Activated CD4-positive, alpha-beta T cell treated with anti-CD3 and anti-CD28 coated beads for 48 hours (primary cell): ENCODE measurements around the gene TSHR.
"Not testable (repeated sequence)": the region's sequence is repeated elsewhere in the genome, so short reads cannot be mapped to it uniquely, and the experiment has no call there.

Experiments
- DNase-seq: peaks from one replicate; pipeline ENCODE4 v3.0.0-alpha.2; 2020

The TSHR gene

GRCh38 chr14:81087230-81087629, 131.8 kb downstream of the TSHR start:
- DNase-seq = no peak

DNA sequence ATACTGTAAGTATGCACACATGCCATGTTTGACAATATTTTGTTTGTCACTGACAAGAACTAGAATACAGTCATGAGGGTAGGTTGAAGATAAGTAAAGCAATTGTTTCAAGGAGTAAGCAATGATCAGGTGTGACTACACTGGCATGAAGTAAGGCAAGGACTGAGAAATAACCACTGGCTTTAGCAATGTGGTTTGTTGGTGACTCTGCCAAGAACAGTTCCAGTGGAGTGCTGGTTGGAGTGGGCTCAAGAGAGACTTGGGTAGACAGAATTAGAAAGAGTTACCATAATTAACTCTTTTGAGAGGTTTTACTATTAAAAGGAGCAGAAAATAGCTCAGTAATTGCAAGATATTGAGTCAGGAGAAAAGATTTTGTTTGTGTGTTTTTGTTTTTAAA, 135.7 kb downstream of the TSHR start:
- no peak for DNase-seq

DNA sequence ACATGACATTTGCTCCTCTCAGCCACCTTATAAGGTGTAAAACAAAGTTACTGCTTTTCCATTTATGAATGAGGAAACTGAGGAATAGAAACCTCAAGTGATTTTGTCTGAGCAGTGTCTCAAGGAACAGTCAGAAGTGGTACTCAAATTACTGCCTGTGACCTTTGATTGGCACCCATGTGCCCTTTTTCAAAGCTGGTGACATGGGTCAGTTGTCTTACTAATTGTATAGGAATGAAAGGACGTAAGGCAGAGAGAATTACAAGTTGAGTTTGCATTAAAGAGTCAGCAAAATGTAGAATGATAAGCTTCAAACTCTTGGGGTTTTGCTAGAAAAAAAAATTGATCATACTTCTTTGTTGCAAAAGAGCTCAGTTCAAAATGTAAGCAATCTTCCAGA, 136.2 kb downstream of the TSHR start:
- no peak for DNase-seq

DNA sequence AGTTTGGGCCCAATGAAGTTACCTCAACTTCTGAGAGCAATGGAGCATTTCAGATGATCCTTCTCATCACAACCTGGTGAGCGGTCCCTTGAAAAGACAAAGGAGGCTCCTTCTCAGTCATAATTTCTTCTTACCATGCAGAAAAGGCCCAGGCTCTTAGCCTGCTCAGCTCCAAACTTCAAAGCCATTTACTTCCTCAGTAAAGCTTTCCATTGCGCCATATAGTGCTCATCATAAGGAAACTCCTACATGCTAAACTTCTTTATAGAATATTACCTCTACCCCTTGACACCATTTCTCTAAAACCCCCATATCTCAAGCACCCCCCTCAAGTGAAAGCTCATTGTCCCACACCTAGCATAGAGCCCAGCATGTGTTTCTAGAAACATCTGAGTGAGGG, 138.2 kb downstream of the TSHR start:
- no peak for DNase-seq

DNA sequence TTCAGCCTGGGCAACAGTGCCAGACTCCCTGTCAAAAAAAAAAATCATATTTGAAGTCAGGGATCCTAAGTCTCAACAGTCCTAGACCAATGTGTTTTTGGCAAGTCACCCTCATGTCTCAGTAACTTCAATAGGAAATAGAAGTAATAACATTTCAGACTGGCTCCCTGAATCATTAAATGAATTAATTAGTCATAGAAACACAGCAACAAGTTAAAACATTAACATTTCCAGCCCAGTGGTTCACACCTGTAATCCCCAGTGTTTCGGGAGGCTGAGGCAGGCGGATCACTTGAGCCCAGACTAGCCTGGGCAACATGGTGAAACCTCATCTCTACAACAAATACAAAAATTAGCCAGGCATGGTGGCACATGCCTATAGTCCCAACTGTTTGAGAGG, 140.1 kb downstream of the TSHR start:
- DNase-seq = no peak

- DNase-seq = no peak
Measured at GRCh38 chr14:81096656-81097055, 141.2 kb downstream of the TSHR start.

- no peak for DNase-seq
Measured at GRCh38 chr14:81102217-81102616, 146.8 kb downstream of the TSHR start.

DNA sequence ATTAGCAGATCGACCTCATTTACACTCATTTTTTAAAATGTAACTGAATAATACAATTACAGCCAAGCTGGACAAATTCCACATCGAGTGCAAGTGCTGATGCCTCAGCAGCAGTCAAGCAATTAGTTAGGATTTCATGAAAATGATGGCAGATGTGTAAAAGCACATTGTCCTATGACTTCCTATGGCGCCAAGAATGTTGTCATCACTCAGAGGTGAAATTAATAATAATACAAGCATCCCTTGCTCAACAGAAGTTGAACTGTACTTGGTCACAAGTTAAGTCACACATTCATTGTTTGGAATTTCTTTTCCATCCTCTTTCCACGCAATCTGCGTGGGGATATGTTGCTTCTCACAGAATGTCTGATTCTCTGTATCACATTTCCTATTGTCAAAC, 148.0 kb downstream of the TSHR start:
- DNase-seq = no peak

DNA sequence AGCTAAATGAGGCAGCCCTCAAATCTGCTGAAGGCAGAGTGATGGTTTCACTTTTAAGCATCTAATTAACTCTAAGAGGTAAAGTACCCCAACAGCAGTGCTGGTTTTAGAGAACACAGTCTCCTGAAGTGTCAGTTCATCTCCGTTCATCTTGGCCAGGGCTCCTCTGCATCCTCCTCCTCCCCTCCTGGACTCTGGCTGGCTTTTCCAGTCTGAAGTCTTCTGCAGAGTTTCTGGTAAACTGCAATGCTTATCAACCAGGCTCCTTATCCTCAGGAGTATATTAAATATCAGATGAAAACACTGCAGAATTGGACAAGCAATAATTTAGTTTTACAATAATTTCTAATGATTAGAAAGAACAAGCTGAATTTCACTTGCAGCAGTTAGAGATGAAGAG, 150.0 kb downstream of the TSHR start:
- no peak for DNase-seq

GRCh38 chr14:81105961-81106360, 150.5 kb downstream of the TSHR start:
- no peak for DNase-seq

GRCh38 chr14:81110186-81110585, 154.8 kb downstream of the TSHR start:
- DNase-seq = no peak

GRCh38 chr14:81113176-81113575, 157.8 kb downstream of the TSHR start:
- DNase-seq = no peak

GRCh38 chr14:81113945-81114820, 158.8 kb downstream of the TSHR start:
- not testable (repeated sequence) for DNase-seq

- no peak for DNase-seq
Measured at GRCh38 chr14:81120501-81120900, 165.1 kb downstream of the TSHR start.

GRCh38 chr14:81122326-81122725, 166.9 kb downstream of the TSHR start:
- no peak for DNase-seq

GRCh38 chr14:81123811-81124210, 168.4 kb downstream of the TSHR start:
- DNase-seq = no peak

- DNase-seq = no peak
Measured at GRCh38 chr14:81125536-81125935, 170.1 kb downstream of the TSHR start.

- DNase-seq = no peak
Measured at GRCh38 chr14:81127785-81128184, 172.4 kb downstream of the TSHR start.

- DNase-seq = no peak
Measured at GRCh38 chr14:81129242-81129641, 173.8 kb downstream of the TSHR start.

- DNase-seq = no peak
Measured at GRCh38 chr14:81132468-81132867, 177.0 kb downstream of the TSHR start.

DNA sequence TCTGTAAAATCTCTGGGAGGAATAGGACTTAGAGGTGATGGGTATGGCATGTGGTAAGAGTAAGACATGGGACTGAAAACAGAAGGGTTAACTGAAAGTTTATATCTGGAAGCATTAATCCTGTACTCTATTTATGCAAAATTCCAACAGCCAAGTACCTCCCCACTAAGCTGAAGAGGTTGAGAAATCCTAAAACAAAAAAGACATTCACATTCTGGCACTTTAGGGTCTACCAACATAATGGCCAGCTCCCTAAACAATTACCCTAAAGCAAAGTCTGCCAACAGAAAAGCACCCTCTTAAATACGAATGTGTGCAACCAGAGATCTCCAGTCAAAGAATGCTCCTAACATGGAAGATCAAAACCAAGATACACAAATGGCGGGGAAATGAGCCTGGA, 178.0 kb downstream of the TSHR start:
- DNase-seq = no peak

- DNase-seq = no peak
Measured at GRCh38 chr14:81137316-81137715, 181.9 kb downstream of the TSHR start.

GRCh38 chr14:81138429-81138828, 183.0 kb downstream of the TSHR start:
- no peak for DNase-seq

DNA sequence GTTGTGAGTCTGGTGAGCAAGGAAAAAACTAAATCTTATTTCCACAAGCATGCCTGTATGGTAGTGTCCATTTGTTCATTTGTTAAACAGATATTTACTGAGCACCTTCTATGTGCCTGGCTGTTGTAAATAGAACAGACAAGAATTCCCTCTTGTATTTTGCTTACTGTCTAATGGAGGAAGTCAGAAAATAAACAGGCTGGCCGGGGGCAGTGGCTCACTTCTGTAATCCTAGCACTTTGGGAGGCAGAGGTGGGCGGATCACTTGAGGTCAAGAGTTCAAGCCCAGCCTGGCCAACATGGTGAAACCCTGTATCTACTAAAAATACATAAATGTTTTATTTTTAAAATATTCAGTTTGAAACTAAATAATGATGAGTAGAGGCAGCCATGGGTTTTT, 186.0 kb downstream of the TSHR start:
- DNase-seq = no peak

DNA sequence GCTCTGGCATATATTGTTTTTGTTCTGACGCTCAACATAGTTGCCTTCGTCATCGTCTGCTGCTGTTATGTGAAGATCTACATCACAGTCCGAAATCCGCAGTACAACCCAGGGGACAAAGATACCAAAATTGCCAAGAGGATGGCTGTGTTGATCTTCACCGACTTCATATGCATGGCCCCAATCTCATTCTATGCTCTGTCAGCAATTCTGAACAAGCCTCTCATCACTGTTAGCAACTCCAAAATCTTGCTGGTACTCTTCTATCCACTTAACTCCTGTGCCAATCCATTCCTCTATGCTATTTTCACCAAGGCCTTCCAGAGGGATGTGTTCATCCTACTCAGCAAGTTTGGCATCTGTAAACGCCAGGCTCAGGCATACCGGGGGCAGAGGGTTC, 188.4 kb downstream of the TSHR start:
- DNase-seq = no peak
